SK-N-SH (cell line): ENCODE results near the gene GJB1.

Experiments
- EZH2phosphoT487 ChIP-seq: fragments of 200-600 bp; sonication (generic); IDR thresholded peaks from 2 replicates; pipeline ENCODE4 v1.6.1; 2017; ENCODE audit warnings: low read depth, mixed run types, mild to moderate bottlenecking, antibody characterized with exemption, moderate library complexity, borderline replicate concordance
- JUND ChIP-seq: IDR thresholded peaks from 2 replicates; pipeline ENCODE4 v1.4.0; 2012
- MXI1 ChIP-seq: IDR thresholded peaks from 2 replicates; pipeline ENCODE4 v1.6.1; 2012; ENCODE audit warnings: mild to moderate bottlenecking, low read depth, low read length, improper control_type of control experiment
- NRF1 ChIP-seq: IDR thresholded peaks from 2 replicates; pipeline ENCODE4 v1.6.1; 2012; ENCODE audit warnings: low read depth, mild to moderate bottlenecking, low read length
- RAD21 ChIP-seq: IDR thresholded peaks from 2 replicates; pipeline ENCODE4 v1.6.1; 2012; ENCODE audit warnings: mild to moderate bottlenecking, low read length
- SMC3 ChIP-seq: IDR thresholded peaks from 2 replicates; pipeline ENCODE4 v1.6.1; 2012; ENCODE audit warnings: low read depth, low read length, improper control_type of control experiment
- TAF1 ChIP-seq: IDR thresholded peaks from 2 replicates; pipeline ENCODE4 v1.6.1; 2012; ENCODE audit warnings: low read depth, mild to moderate bottlenecking, low read length, moderate library complexity, borderline replicate concordance
- TCF12 ChIP-seq: IDR thresholded peaks from 2 replicates; pipeline ENCODE4 v1.4.0; 2012
- TF ChIP-seq, protein P1 (sequence below): fragments of 200-600 bp; sonication (generic); IDR thresholded peaks from 2 replicates; pipeline ENCODE4 v1.6.1; 2017; ENCODE audit warnings: antibody characterized with exemption, mild to moderate bottlenecking, moderate library complexity
- TF ChIP-seq, protein P2 (sequence below): fragments of 150-350 bp; IDR thresholded peaks from 2 replicates; pipeline ENCODE4 v1.6.1; 2017; ENCODE audit warnings: antibody characterized with exemption, low read length, low read depth, borderline replicate concordance
- TF ChIP-seq, protein P3 (sequence below): IDR thresholded peaks from 2 replicates; pipeline ENCODE4 v1.4.0; 2012; ENCODE audit warnings: low read depth, borderline replicate concordance
- TF ChIP-seq, protein P4 (sequence below): IDR thresholded peaks from 2 replicates; pipeline ENCODE4 v1.4.0; 2012; ENCODE audit warnings: low read depth, borderline replicate concordance

- TF ChIP-seq, protein P1, sequence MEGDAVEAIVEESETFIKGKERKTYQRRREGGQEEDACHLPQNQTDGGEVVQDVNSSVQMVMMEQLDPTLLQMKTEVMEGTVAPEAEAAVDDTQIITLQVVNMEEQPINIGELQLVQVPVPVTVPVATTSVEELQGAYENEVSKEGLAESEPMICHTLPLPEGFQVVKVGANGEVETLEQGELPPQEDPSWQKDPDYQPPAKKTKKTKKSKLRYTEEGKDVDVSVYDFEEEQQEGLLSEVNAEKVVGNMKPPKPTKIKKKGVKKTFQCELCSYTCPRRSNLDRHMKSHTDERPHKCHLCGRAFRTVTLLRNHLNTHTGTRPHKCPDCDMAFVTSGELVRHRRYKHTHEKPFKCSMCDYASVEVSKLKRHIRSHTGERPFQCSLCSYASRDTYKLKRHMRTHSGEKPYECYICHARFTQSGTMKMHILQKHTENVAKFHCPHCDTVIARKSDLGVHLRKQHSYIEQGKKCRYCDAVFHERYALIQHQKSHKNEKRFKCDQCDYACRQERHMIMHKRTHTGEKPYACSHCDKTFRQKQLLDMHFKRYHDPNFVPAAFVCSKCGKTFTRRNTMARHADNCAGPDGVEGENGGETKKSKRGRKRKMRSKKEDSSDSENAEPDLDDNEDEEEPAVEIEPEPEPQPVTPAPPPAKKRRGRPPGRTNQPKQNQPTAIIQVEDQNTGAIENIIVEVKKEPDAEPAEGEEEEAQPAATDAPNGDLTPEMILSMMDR = no peak
- TF ChIP-seq, protein P2, sequence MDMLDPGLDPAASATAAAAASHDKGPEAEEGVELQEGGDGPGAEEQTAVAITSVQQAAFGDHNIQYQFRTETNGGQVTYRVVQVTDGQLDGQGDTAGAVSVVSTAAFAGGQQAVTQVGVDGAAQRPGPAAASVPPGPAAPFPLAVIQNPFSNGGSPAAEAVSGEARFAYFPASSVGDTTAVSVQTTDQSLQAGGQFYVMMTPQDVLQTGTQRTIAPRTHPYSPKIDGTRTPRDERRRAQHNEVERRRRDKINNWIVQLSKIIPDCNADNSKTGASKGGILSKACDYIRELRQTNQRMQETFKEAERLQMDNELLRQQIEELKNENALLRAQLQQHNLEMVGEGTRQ = no peak
- TF ChIP-seq TCF12 (no peak), SMC3 (no peak), TAF1 (no peak), RAD21 (no peak), NRF1 (no peak), MXI1 (no peak), JUND (no peak), EZH2phosphoT487 (no peak)
- TF ChIP-seq, protein P3, sequence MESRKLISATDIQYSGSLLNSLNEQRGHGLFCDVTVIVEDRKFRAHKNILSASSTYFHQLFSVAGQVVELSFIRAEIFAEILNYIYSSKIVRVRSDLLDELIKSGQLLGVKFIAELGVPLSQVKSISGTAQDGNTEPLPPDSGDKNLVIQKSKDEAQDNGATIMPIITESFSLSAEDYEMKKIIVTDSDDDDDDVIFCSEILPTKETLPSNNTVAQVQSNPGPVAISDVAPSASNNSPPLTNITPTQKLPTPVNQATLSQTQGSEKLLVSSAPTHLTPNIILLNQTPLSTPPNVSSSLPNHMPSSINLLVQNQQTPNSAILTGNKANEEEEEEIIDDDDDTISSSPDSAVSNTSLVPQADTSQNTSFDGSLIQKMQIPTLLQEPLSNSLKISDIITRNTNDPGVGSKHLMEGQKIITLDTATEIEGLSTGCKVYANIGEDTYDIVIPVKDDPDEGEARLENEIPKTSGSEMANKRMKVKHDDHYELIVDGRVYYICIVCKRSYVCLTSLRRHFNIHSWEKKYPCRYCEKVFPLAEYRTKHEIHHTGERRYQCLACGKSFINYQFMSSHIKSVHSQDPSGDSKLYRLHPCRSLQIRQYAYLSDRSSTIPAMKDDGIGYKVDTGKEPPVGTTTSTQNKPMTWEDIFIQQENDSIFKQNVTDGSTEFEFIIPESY = no peak
- TF ChIP-seq, protein P4, sequence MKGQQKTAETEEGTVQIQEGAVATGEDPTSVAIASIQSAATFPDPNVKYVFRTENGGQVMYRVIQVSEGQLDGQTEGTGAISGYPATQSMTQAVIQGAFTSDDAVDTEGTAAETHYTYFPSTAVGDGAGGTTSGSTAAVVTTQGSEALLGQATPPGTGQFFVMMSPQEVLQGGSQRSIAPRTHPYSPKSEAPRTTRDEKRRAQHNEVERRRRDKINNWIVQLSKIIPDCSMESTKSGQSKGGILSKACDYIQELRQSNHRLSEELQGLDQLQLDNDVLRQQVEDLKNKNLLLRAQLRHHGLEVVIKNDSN = no peak
Measured at GRCh38 chrX:71241301-71241700, 18.3 kb downstream of the GJB1 start.
